GM23338 (cell line): ENCODE results near the gene JAZF1. TPM values are rescaled to one million over a fixed set of nuclear protein-coding genes. Genes with fewer than 3 reads are reported as not detected.
"Not testable (repeated sequence)": the region's sequence is repeated elsewhere in the genome, so short reads cannot be mapped to it uniquely, and the experiment has no call there.

Experiments used
- ATAC-seq: fragments of 200-7000 bp; cut with Tn5 transposase; 3 replicates; pipeline ENCODE4 v1.9.1; 2020
- DNase-seq: peaks from one replicate; pipeline ENCODE4 v3.0.0-alpha.2; 2015; ENCODE audit warnings: low spot score
- H2AFZ ChIP-seq: fragments of 200-600 bp; sonication (generic); 2 replicates; pipeline ENCODE4 v1.8.0; 2016; ENCODE audit warnings: antibody characterized with exemption, mild to moderate bottlenecking, moderate library complexity
- H3F3A ChIP-seq: fragments of 200-600 bp; sonication (generic); replicated peaks from 2 replicates; pipeline ENCODE4 v1.8.0; 2017; ENCODE audit warnings: antibody characterized with exemption, mixed run types, low read depth
- H3K27ac ChIP-seq: fragments of 200-600 bp; sonication (generic); 2 replicates; pipeline ENCODE4 v1.6.1; 2016; ENCODE audit warnings: low read depth
- H3K27me3 ChIP-seq: fragments of 200-600 bp; sonication (generic); 2 replicates; pipeline ENCODE4 v1.8.0; 2016; ENCODE audit warnings: mild to moderate bottlenecking, mixed run types, moderate library complexity; ENCODE audit not compliant: insufficient read depth
- H3K36me3 ChIP-seq: fragments of 200-600 bp; sonication (generic); 2 replicates; pipeline ENCODE4 v1.8.0; 2016; ENCODE audit warnings: mild to moderate bottlenecking; ENCODE audit not compliant: insufficient read depth
- H3K4me1 ChIP-seq: fragments of 200-600 bp; sonication (generic); 2 replicates; pipeline ENCODE4 v1.8.0; 2016; ENCODE audit warnings: mild to moderate bottlenecking, moderate library complexity; ENCODE audit not compliant: insufficient read depth
- H3K4me2 ChIP-seq: fragments of 200-600 bp; sonication (generic); 2 replicates; pipeline ENCODE4 v1.7.1; 2017; ENCODE audit warnings: mixed run types
- H3K4me3 ChIP-seq: fragments of 200-600 bp; sonication (generic); 2 replicates; pipeline ENCODE4 v1.6.1; 2016; ENCODE audit warnings: mixed run types
- H3K79me2 ChIP-seq: fragments of 200-600 bp; sonication (generic); replicated peaks from 2 replicates; pipeline ENCODE4 v1.8.0; 2017; ENCODE audit warnings: mild to moderate bottlenecking; ENCODE audit not compliant: insufficient read depth
- H3K9me2 ChIP-seq: fragments of 200-600 bp; sonication (generic); 2 replicates; pipeline ENCODE4 v1.8.0; 2017; ENCODE audit not compliant: insufficient read depth
- H4K20me1 ChIP-seq: fragments of 200-600 bp; sonication (generic); replicated peaks from 2 replicates; pipeline ENCODE4 v1.8.0; 2017; ENCODE audit warnings: mild to moderate bottlenecking; ENCODE audit not compliant: insufficient read depth
- H3K27ac Mint-ChIP-seq: 2 replicates; pipeline ENCODE4 v1.8.0; 2020; ENCODE audit warnings: inconsistent platforms, mild to moderate bottlenecking, moderate library complexity, mixed read lengths
- H3K27me3 Mint-ChIP-seq: 3 replicates; pipeline ENCODE4 v1.8.0; 2022; ENCODE audit warnings: low read depth, mild to moderate bottlenecking, moderate library complexity, mixed read lengths, inconsistent platforms; ENCODE audit not compliant: insufficient read depth, poor library complexity
- H3K36me3 Mint-ChIP-seq: 3 replicates; pipeline ENCODE4 v1.8.0; 2021; ENCODE audit warnings: low read depth, mild to moderate bottlenecking, inconsistent platforms, moderate library complexity, mixed read lengths
- H3K4me1 Mint-ChIP-seq: 3 replicates; pipeline ENCODE4 v1.8.0; 2020; ENCODE audit warnings: mild to moderate bottlenecking, inconsistent platforms, mixed read lengths
- H3K4me3 Mint-ChIP-seq: 3 replicates; pipeline ENCODE4 v1.8.0; 2021; ENCODE audit warnings: moderate library complexity, mild to moderate bottlenecking, inconsistent platforms, mixed read lengths
- H3K9me3 Mint-ChIP-seq: 3 replicates; pipeline ENCODE4 v1.8.0; 2020; ENCODE audit warnings: moderate library complexity, mild to moderate bottlenecking, inconsistent platforms, mixed read lengths
- CTCF ChIP-seq, 2 experiments: fragments of 200-600 bp in 1 of 2; sonication (generic) in 1 of 2; conservative IDR thresholded peaks; 2 replicates each; pipeline versions ENCODE4 v1.5.1 to v1.6.1; 2016 to 2017; ENCODE audit warnings: antibody characterized with exemption in 2 of 2, low read depth in 2 of 2, mild to moderate bottlenecking in 2 of 2, moderate library complexity in 1 of 2
- EZH2 ChIP-seq: fragments of 200-600 bp; sonication (generic); IDR thresholded peaks from one replicate; pipeline ENCODE4 v1.8.0; 2017; ENCODE audit warnings: antibody characterized with exemption, mild to moderate bottlenecking, low read depth; ENCODE audit not compliant: unreplicated experiment
- polyA plus RNA-seq: library from polyadenylated mRNA; unstranded; fragments of >200 nt; fragmentation: Nextera tagmentation; extraction: Ambion mirVana; gene quantifications from 2 replicates; pipeline ENCODE4 v1.2.1, GENCODE V29; 2016
- total RNA-seq: library from RNA; depleted of rRNA; stranded (reverse); fragments of >200 nt; shearing (Covaris generic); gene quantifications from 2 replicates; pipeline ENCODE4 v1.2.3, GENCODE V29; 2014
- TF ChIP-seq, protein P1 (sequence below): IDR thresholded peaks from one replicate; pipeline ENCODE4 v1.6.1; 2018; ENCODE audit warnings: antibody characterized with exemption; ENCODE audit not compliant: unreplicated experiment

JAZF1 gene
- total and polyA plus RNA-seq, 2 experiments from 2014 or later = 12.2 to 22.2 TPM

DNA sequence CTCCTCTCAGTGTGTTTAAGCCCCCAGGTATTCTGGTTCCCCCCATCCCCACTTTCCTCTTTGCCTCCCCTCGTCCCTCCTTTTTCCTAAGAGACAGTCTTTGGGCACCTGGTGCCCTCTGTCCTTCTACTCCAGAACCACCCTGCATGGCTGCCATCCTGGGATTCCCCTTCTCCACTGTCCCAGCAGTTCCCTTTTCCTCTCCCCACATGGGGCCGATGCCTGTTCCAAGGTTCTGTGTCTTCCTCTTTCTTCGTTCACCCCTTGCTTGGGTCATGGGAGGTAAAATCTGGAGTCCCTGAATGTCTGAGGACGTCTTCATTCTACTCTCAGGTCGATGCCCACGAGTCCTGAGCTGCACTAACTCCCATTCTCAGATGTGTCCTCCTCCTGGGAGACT lies 319.8 kb downstream of the JAZF1 start (continued):
- TF ChIP-seq, protein P1, sequence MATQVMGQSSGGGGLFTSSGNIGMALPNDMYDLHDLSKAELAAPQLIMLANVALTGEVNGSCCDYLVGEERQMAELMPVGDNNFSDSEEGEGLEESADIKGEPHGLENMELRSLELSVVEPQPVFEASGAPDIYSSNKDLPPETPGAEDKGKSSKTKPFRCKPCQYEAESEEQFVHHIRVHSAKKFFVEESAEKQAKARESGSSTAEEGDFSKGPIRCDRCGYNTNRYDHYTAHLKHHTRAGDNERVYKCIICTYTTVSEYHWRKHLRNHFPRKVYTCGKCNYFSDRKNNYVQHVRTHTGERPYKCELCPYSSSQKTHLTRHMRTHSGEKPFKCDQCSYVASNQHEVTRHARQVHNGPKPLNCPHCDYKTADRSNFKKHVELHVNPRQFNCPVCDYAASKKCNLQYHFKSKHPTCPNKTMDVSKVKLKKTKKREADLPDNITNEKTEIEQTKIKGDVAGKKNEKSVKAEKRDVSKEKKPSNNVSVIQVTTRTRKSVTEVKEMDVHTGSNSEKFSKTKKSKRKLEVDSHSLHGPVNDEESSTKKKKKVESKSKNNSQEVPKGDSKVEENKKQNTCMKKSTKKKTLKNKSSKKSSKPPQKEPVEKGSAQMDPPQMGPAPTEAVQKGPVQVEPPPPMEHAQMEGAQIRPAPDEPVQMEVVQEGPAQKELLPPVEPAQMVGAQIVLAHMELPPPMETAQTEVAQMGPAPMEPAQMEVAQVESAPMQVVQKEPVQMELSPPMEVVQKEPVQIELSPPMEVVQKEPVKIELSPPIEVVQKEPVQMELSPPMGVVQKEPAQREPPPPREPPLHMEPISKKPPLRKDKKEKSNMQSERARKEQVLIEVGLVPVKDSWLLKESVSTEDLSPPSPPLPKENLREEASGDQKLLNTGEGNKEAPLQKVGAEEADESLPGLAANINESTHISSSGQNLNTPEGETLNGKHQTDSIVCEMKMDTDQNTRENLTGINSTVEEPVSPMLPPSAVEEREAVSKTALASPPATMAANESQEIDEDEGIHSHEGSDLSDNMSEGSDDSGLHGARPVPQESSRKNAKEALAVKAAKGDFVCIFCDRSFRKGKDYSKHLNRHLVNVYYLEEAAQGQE = no peak

DNA sequence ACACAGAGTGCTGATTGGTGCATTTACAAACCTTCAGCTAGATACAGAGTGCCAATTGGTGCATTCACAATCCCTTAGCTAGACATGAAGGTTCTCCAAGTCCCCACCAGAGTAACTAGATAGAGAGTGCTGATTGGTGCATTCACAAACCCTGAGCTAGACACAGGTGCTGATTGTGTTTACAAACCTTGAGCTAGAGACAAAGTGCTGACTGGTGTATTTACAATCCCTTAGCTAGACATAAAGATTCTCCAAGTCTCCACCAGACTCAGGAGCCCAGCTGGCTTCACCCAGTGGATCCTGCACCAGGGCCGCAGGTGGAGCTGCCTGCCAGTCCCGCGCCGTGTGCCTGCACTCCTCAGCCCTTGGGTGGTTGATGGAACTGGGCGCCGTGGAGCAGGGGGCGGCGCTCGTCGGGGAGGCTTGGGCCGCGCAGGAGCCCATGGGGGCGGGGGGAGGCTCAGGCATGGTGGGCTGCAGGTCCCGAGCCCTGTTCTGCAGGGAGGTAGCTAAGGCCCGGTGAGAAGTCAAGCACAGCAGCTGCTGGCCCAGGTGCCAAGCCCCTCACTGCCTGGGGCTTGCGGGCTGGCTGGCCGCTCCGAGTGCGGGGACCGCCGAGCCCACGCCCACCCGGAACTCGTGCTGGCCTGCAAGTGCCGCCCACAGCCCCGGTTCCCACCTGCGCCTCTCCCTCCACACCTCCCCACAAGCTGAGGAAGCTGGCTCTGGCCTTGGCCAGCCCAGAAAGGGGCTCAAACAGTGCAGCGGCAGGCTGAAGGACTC lies 323.7 kb downstream of the JAZF1 start:
- H3K27ac Mint-ChIP-seq, ATAC-seq, H3K4me1 ChIP-seq, H3K4me2 ChIP-seq, H3K27me3 Mint-ChIP-seq, DNase-seq, H3K27ac ChIP-seq, H3K36me3 ChIP-seq, H3K4me3 ChIP-seq, H2AFZ ChIP-seq, H3K79me2 ChIP-seq, H3K9me2 ChIP-seq, H3F3A ChIP-seq, H4K20me1 ChIP-seq, H3K27me3 ChIP-seq, H3K4me3 Mint-ChIP-seq, H3K4me1 Mint-ChIP-seq: not testable (repeated sequence)
- H3K9me3 Mint-ChIP-seq = peaks cover 16% of the 10 kb centered on the region
- H3K36me3 Mint-ChIP-seq = peaks cover 19% of the 10 kb centered on the region

DNA sequence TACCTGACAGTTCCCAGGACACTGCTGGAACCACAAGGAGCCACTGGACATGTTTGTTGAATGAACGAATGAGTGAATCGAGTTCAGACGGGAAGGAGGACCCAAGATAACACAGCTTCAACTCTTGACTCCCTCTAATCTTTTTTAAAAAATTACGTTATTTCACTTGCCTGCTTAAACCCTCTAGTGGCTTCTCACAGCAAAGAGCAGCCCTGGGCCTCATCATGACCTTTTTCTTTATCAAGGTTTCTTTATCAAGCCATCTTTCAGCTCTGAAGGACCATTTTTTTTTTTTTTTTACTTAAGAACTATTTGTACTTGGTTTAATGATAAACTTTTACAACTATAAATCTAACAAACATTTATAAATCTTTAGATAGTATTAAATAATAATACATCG lies 330.1 kb downstream of the JAZF1 start:
- H4K20me1 ChIP-seq = no peaks in the 10 kb centered on the region
- DNase-seq (no peak), ATAC-seq (no peak)
- Mint-ChIP-seq H3K27ac (no peak overlapping the region), H3K4me1 (no peaks in the 10 kb centered on the region; the same call in 2 of the 3 replicates), H3K9me3 (peaks cover 6% of the 10 kb centered on the region), H3K27me3 (peaks cover 7% of the 10 kb centered on the region), H3K4me3 (no peak overlapping the region), H3K36me3 (peaks cover 6% of the 10 kb centered on the region)
- no peaks in the 10 kb centered on the region for H3K79me2 ChIP-seq
- no peaks in the 10 kb centered on the region for H3K4me1 ChIP-seq
- H2AFZ ChIP-seq = no peak overlapping the region
- no peak overlapping the region for H3K4me2 ChIP-seq
- no peaks in the 10 kb centered on the region; the same call in 1 of the 2 replicates for H3K9me2 ChIP-seq
- H3K36me3 ChIP-seq = no peaks in the 10 kb centered on the region; the same call in 1 of the 2 replicates
- no peak; a peak in 1 of 4 replicates for TF ChIP-seq CTCF (conservative IDR thresholded peaks at IDR 0.05; ENCODE audit: low read depth in 2 of 2)
- TF ChIP-seq EZH2 = no peak
- H3K27me3 ChIP-seq = no peaks in the 10 kb centered on the region
- H3F3A ChIP-seq = no peaks in the 10 kb centered on the region
- H3K27ac ChIP-seq = no peak overlapping the region
- no peak overlapping the region for H3K4me3 ChIP-seq
